BLaER1 (cell line): Measurements from ENCODE around the gene ZDHHC8.
"Not testable (repeated sequence)": the region's sequence is repeated elsewhere in the genome, so short reads cannot be mapped to it uniquely, and the experiment has no call there.

Experiments used
- H3K27ac ChIP-seq: shearing (Covaris generic); formaldehyde crosslinking; 2 replicates; pipeline ENCODE4 v1.8.1; 2022
- H3K27me3 ChIP-seq: shearing (Covaris generic); formaldehyde crosslinking; 2 replicates; pipeline ENCODE4 v1.8.1; 2022
- H3K36me3 ChIP-seq: shearing (Covaris generic); formaldehyde crosslinking; 2 replicates; pipeline ENCODE4 v1.8.1; 2022
- H3K4me1 ChIP-seq: shearing (Covaris generic); formaldehyde crosslinking; 2 replicates; pipeline ENCODE4 v1.8.1; 2022
- H3K4me2 ChIP-seq: shearing (Covaris generic); formaldehyde crosslinking; 2 replicates; pipeline ENCODE4 v1.8.1; 2022
- H3K4me3 ChIP-seq: shearing (Covaris generic); formaldehyde crosslinking; 2 replicates; pipeline ENCODE4 v1.8.1; 2022
- H3K9ac ChIP-seq: shearing (Covaris generic); formaldehyde crosslinking; 2 replicates; pipeline ENCODE4 v1.8.1; 2022
- H3K9me3 ChIP-seq: shearing (Covaris generic); formaldehyde crosslinking; 2 replicates; pipeline ENCODE4 v1.8.1; 2022
- H4K20me1 ChIP-seq: shearing (Covaris generic); formaldehyde crosslinking; 2 replicates; pipeline ENCODE4 v1.8.1; 2022
- Cebpa-rat ChIP-seq: shearing (Covaris generic); IDR thresholded peaks from 2 replicates; pipeline ENCODE4 v1.8.1; 2022

ZDHHC8 gene

GRCh38 chr22:20155330-20156041 lies 23.9 kb downstream of the ZDHHC8 start:
- Histone ChIP-seq H3K9ac (peak overlapping the region; percentile 85), H4K20me1 (no peaks in the 10 kb centered on the region), H3K4me3 (peak overlapping the region; percentile 67), H3K36me3 (no peaks in the 10 kb centered on the region), H3K4me1 (peaks cover 98% of the 10 kb centered on the region), H3K9me3 (no peaks in the 10 kb centered on the region), H3K27me3 (no peaks in the 10 kb centered on the region), H3K4me2 (peak overlapping the region; percentile 97), H3K27ac (peak overlapping the region; percentile 98)
- TF ChIP-seq Cebpa-rat, result no peak

GRCh38 chr22:20156042-20156389 lies 24.4 kb downstream of the ZDHHC8 start:
- Histone ChIP-seq H3K9ac (peak overlapping the region; percentile 85), H3K27me3 (no peaks in the 10 kb centered on the region), H3K9me3 (no peaks in the 10 kb centered on the region), H3K4me2 (peak overlapping the region; percentile 97), H4K20me1 (no peaks in the 10 kb centered on the region), H3K36me3 (no peaks in the 10 kb centered on the region), H3K27ac (peak overlapping the region; percentile 98), H3K4me3 (peak overlapping the region; percentile 67), H3K4me1 (peaks cover 98% of the 10 kb centered on the region)
- TF ChIP-seq Cebpa-rat, result no peak

- Histone ChIP-seq H3K4me2 (peak overlapping the region; percentile 97), H3K4me1 (peaks cover 98% of the 10 kb centered on the region), H3K27ac (peak overlapping the region; percentile 98), H3K4me3 (peak overlapping the region; percentile 67), H3K9ac (peak overlapping the region; percentile 85), H3K9me3 (no peaks in the 10 kb centered on the region), H3K27me3 (no peaks in the 10 kb centered on the region), H3K36me3 (no peaks in the 10 kb centered on the region), H4K20me1 (no peaks in the 10 kb centered on the region)
- TF ChIP-seq Cebpa-rat, result no peak
These were observed 25.2 kb downstream of the ZDHHC8 start for GRCh38 chr22:20156611-20157429.

DNA sequence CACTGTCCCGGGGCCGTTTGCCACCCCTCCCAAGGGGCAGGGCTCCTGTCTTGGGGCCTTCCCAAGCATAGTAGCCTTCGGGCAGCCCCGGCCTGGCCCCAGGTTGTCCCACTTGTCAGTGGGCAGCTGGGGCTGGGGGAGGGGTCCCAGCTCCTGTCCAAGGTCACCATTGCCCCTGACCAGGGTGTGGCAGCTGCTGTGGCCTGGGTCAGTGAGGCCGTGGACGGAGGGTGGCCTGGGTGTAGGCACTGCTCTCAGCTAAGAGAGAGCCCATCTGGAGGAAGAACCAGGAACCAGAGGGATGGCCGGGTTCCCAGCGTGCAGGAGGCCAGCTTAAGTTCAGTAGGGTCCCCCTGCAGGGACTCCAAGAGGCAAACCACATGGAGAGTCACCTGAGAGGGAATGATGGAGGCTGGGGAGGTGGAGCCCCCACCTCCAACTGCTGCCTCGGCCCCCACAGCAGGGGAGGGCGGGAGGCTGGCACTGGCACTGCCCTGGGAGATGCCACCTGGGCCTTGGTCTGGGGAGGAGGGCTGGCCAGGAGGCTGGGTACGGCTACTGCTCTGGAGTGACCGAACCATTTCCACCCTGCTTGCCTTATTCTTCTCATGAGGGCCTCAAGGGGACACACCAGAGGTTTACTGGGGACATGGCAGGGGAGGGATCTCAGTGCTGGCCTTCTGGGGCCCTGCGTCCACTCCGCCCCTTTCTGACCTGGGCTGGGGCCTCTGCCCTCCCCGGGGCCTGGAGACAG lies 26.0 kb downstream of the ZDHHC8 start:
- TF ChIP-seq Cebpa-rat, result no peak
- H3K4me2 ChIP-seq, result peak overlapping the region; percentile 97
- H3K9ac ChIP-seq, result peak overlapping the region; percentile 85

DNA sequence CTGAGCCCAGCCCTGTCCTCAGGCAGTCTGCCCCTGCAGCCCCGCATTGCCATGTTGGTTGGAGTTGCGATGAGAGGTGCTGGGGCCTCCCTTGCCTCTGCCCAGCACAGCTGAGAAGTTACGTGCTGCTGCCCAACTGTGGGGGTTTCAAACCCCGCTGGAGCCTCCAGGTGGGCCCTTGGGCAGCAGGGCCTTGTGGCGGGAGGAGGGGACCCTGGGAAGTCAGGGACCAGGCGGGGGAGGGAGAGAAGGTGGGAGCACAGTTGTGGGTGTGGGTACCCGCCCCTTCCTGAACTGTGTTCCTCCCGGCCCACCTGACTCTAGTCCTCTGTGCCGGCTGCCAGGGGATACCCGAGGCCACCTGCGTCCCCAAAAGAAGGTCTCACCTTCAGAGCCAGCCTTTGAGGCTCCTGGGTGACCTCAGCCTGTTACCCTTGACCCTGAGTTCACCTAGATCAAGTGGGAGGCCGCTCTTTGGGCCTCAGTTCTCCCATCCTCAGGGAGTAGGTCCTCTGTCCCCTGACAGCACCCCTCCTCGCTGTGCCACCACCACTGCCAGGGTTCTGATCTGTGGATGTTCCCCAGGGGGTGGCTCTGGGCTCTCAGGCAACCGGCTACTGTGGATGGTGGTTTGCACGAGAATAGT lies 26.9 kb downstream of the ZDHHC8 start:
- Histone ChIP-seq H3K27ac (peak overlapping the region; percentile 98), H3K9me3 (no peaks in the 10 kb centered on the region), H4K20me1 (no peaks in the 10 kb centered on the region), H3K9ac (peak overlapping the region; percentile 85), H3K4me1 (peaks cover 85% of the 10 kb centered on the region), H3K27me3 (no peaks in the 10 kb centered on the region), H3K4me3 (peak overlapping the region; percentile 67), H3K4me2 (peak overlapping the region; percentile 97), H3K36me3 (no peaks in the 10 kb centered on the region)
- no peak for TF ChIP-seq Cebpa-rat

More for the DNA sequence above, 26.0 kb downstream of the ZDHHC8 start:
- H3K36me3 ChIP-seq, result no peaks in the 10 kb centered on the region
- H3K4me1 ChIP-seq, result peaks cover 94% of the 10 kb centered on the region
- peak overlapping the region; percentile 67 for H3K4me3 ChIP-seq
- peak overlapping the region; percentile 98 for H3K27ac ChIP-seq
- H3K9me3 ChIP-seq, result no peaks in the 10 kb centered on the region
- no peaks in the 10 kb centered on the region for H4K20me1 ChIP-seq
- no peaks in the 10 kb centered on the region for H3K27me3 ChIP-seq

DNA sequence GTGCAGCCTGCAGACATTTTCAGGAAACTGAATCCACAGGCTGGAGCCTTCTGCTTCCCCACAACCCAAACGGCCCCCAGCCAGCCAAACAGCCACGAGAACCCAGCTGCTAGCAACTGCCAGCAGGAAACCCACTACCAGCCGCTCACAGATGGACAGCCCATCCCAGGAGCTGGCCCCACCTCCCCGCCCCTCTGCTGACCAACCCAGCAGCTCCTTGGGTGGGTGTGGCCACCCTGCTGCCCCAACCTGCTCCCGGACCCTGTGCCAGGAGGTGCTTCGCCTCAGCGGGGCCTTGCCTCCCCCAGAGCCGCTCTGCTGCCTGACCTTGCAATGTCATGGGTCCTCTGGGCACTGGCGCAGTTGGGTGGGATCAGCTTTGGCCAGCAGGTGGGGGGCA lies 27.5 kb downstream of the ZDHHC8 start:
- Histone ChIP-seq H3K4me1 (peaks cover 79% of the 10 kb centered on the region), H3K36me3 (no peaks in the 10 kb centered on the region), H3K9ac (peak overlapping the region; percentile 85), H3K9me3 (no peaks in the 10 kb centered on the region), H3K4me3 (peak overlapping the region; percentile 67), H3K4me2 (peak overlapping the region; percentile 97), H3K27me3 (no peaks in the 10 kb centered on the region), H3K27ac (peak overlapping the region; percentile 98), H4K20me1 (no peaks in the 10 kb centered on the region)
- TF ChIP-seq Cebpa-rat, result no peak

DNA sequence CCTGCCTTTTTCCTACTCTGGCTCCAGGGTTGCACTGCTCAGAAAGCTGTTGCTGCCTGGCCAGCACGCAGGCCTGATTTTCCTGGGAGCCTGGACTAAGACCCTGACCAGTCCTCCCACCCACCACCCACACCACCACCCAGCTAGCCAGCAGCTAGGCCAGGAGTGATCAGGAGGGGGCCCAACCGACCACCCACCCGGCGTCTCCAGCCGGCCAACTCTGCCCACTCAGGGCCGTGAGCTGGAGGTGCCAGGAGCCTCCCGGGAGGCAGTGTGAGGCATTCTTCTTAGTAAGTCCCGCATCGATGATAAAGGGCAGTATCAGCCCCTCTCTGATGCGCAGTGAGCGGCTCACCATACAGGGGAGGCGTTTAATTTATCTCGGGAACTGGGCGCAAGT lies 27.9 kb downstream of the ZDHHC8 start:
- not testable (repeated sequence) for H3K36me3 ChIP-seq, H4K20me1 ChIP-seq, H3K9me3 ChIP-seq, H3K27me3 ChIP-seq
- Histone ChIP-seq H3K4me1 (peaks cover 75% of the 10 kb centered on the region), H3K4me3 (peak overlapping the region; percentile 67), H3K4me2 (peak overlapping the region; percentile 97), H3K9ac (peak overlapping the region; percentile 85), H3K27ac (peak overlapping the region; percentile 98)

GRCh38 chr22:20160041-20160440 lies 28.4 kb downstream of the ZDHHC8 start:
- no peak for TF ChIP-seq Cebpa-rat
- Histone ChIP-seq H3K36me3 (no peaks in the 10 kb centered on the region), H3K4me2 (peak overlapping the region; percentile 97), H3K4me3 (peak overlapping the region; percentile 67), H3K27ac (peak overlapping the region; percentile 98), H4K20me1 (no peaks in the 10 kb centered on the region), H3K27me3 (no peaks in the 10 kb centered on the region), H3K9ac (peak overlapping the region; percentile 85), H3K9me3 (no peaks in the 10 kb centered on the region), H3K4me1 (peaks cover 69% of the 10 kb centered on the region)

DNA sequence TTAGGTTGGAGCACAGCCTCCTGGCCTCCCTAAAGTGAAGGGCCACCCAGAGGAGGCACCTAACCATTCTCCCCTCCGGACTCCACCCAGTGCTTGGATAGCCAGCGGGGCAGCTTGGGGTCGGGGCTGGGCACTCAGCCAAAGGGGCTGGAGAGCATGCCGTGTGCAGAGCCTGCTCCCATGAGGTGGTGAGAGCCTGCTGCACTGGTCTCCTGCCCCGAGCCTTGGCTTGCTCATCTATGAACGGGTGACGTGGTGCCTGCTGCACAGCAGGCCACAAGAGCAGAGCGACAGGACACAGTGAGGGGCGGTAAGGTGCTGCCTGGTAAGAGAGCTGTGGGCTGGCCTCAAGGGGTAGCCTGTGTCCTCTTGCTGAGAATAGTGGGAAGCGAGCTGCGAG lies 33.3 kb downstream of the ZDHHC8 start:
- peak overlapping the region; percentile 51; the same call in 1 of the 2 replicates for H3K27ac ChIP-seq
- H3K27me3 ChIP-seq, result no peaks in the 10 kb centered on the region
- no peaks in the 10 kb centered on the region for H3K9me3 ChIP-seq
- H3K4me2 ChIP-seq, result no peak overlapping the region
- TF ChIP-seq Cebpa-rat, result no peak
- H3K36me3 ChIP-seq, result no peaks in the 10 kb centered on the region
- H3K4me3 ChIP-seq, result no peak overlapping the region
- H3K9ac ChIP-seq, result no peak overlapping the region
- H4K20me1 ChIP-seq, result no peaks in the 10 kb centered on the region
- peaks cover 48% of the 10 kb centered on the region for H3K4me1 ChIP-seq
